Aorta (tissue), 5 donors: ENCODE results near the gene MAD1L1. TPM values are rescaled to one million over a fixed set of nuclear protein-coding genes. Genes with fewer than 3 reads are reported as not detected.

Experiments used
- ATAC-seq: fragments of 200-7000 bp; cut with Tn5 transposase; one replicate; pipeline ENCODE4 v1.9.1; 2022; ENCODE audit warnings: moderate library complexity; ENCODE audit not compliant: low FRiP score
- DNase-seq, 2 donors: peaks; one replicate each; pipeline ENCODE4 v3.0.0-alpha.2; 2020
- H3K27ac ChIP-seq, 2 donors: one replicate each; pipeline ENCODE4 v1.5.1; 2013; ENCODE audit warnings: low read length in 2 of 2, mild to moderate bottlenecking in 2 of 2, moderate library complexity in 2 of 2, control low read depth in 1 of 2, inconsistent platforms in 1 of 2, low read depth in 1 of 2
- H3K27me3 ChIP-seq, 2 donors: one replicate each; pipeline ENCODE4 v1.6.1; 2013; ENCODE audit warnings: control low read depth in 1 of 2, low read length in 1 of 2, mild to moderate bottlenecking in 1 of 2, moderate library complexity in 1 of 2; ENCODE audit not compliant: insufficient read depth in 2 of 2, control insufficient read depth in 1 of 2
- H3K36me3 ChIP-seq, 2 donors: one replicate each; pipeline ENCODE4 v1.6.1; 2013; ENCODE audit warnings: control low read depth in 1 of 2, low read length in 1 of 2, mild to moderate bottlenecking in 1 of 2; ENCODE audit not compliant: insufficient read depth in 2 of 2, control insufficient read depth in 1 of 2
- H3K4me1 ChIP-seq, 2 donors: one replicate each; pipeline ENCODE4 v1.6.1; 2013; ENCODE audit warnings: low read length in 2 of 2, control low read depth in 1 of 2, mild to moderate bottlenecking in 1 of 2, moderate library complexity in 1 of 2; ENCODE audit not compliant: insufficient read depth in 2 of 2, control insufficient read depth in 1 of 2
- H3K4me3 ChIP-seq, 2 donors: one replicate each; pipeline ENCODE4 v1.5.1; 2013; ENCODE audit warnings: low read length in 2 of 2, control low read depth in 1 of 2, mild to moderate bottlenecking in 1 of 2
- H3K9me3 ChIP-seq: one replicate; pipeline ENCODE4 v1.6.1; 2013; ENCODE audit warnings: mild to moderate bottlenecking, low read length; ENCODE audit not compliant: control insufficient read depth
- WGBS, 2 donors: extraction: QIAGEN DNeasy Blood & Tissue Kit; methylation state at CpG; one replicate each; pipeline ENCODE4 v1.1.7; 2013; 5-methylcytosine and 5-hydroxymethylcytosine counted together
- intact Hi-C, 2 donors: fragments of 100-400 bp; cut with DNase I; formaldehyde crosslinking; loops; one replicate each; pipeline versions ENCODE4 v1.14.2 to v1.15.0; 2022
- polyA plus RNA-seq, 2 donors: library from polyadenylated mRNA; stranded (reverse); fragments of 200-250 nt; gene quantifications; one replicate each; pipeline ENCODE4 v1.2.3, GENCODE V29; 2013
- total RNA-seq, 2 donors: library from RNA; stranded (reverse); fragmentation: NEBNext Ultra II Directional; extraction: Animal tissue kit (Norgen Biotek cat#: 25700); gene quantifications; one replicate each; pipeline ENCODE4 v1.2.1, GENCODE V29; 2021
- donor health status: healthy with polysubstance abuse.
- donor health status: Bipolar disorder and iron deficiency.
- donor health status: DM: no; HTN: no; CAD: no.
- donor health status: DM: no; HTN: no; CAD: no.
- donor health status: DM: yes; HTN: yes; CAD: no.

MAD1L1 gene
- total and polyA plus RNA-seq, 4 donors, result 14.8 to 35.8 (median 20.2) TPM

- intact Hi-C loops, result loop anchor here in 1 of 2 donors (5.0 kb wide), 1 partner anchor 54 kb away; no protein-coding TSS in a partner anchor
- DNase-seq, result no peak
- H3K4me1 ChIP-seq, result no peaks in the 10 kb centered on the region
- no peak overlapping the region for H3K27ac ChIP-seq
- no peak overlapping the region for H3K4me3 ChIP-seq
- WGBS, 2 donors, result 96 to 97% methylated on average over 37 to 39 of the region's 39 CpGs
- ATAC-seq, result no peak
- no peaks in the 10 kb centered on the region for H3K9me3 ChIP-seq
- no peaks in the 10 kb centered on the region for H3K36me3 ChIP-seq
- no peaks in the 10 kb centered on the region for H3K27me3 ChIP-seq
These were observed 129.5 kb downstream of the MAD1L1 start for GRCh38 chr7:2103071-2103898.

DNA sequence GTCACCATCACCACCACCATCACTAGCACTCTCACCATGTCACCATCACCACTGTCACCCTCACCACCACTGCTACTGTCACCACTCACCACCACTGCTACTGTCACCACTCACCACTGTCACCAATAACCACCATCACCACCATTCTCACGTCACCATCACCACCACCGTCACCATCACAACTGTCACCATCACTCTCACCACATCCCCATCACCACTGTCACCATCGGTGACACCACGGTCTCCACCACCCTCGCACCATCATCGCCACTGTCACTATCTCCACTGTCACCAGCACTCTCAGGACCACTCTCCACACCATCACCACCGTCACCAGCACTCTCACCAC is 130.4 kb downstream of the MAD1L1 start:
- ATAC-seq (no peak), DNase-seq (no peak)
- Histone ChIP-seq H3K27ac (no peak overlapping the region), H3K4me1 (no peaks in the 10 kb centered on the region), H3K4me3 (no peak overlapping the region), H3K36me3 (no peaks in the 10 kb centered on the region), H3K27me3 (no peaks in the 10 kb centered on the region), H3K9me3 (no peaks in the 10 kb centered on the region)
- intact Hi-C loops, result loop anchor here in 1 of 2 donors (5.0 kb wide), 1 partner anchor 55 kb away; no protein-coding TSS in a partner anchor
- 96 to 98% methylated on average over 7 of the region's 7 CpGs for WGBS, 2 donors

DNA sequence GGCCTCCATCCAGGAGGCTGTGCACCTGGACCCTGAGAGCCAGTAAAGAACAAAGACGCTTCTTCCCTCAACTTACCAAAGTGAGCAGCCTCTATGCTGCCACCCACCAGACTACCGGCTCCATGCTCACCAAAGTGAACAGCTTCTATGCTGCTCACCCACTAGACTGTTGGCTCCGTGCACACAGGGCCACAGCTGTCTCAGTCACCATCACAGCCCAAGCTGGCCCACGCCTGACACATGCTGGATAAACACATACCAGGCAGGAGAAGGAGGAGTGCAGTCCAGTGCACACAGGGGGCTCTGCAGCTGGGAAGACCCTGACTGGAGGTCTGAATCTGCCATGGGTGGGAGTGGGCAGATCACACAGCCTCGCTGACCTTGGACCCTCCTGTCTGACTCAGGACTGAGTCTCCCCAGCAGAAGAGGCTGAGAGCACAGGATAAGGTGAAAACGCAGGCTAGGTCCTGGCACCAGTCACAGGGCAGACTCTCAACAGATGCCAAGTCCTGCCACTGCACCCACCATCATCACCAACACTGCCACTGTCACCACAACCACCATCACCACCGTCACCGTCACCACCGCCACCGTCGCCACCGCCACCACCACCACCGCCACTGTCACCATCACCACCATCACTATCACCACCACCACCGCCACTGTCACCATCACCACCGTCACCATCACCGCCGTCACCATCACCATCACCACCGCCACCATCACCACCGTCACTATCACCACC is 130.9 kb downstream of the MAD1L1 start:
- no peak overlapping the region for H3K4me3 ChIP-seq
- WGBS, 2 donors, result 95 to 96% methylated on average over 12 to 19 of the region's 19 CpGs
- H3K36me3 ChIP-seq, result no peaks in the 10 kb centered on the region
- intact Hi-C loops, result loop anchor here in 1 of 2 donors (5.0 kb wide), 1 partner anchor 55 kb away; no protein-coding TSS in a partner anchor
- no peak overlapping the region for H3K27ac ChIP-seq
- ATAC-seq, result no peak
- H3K9me3 ChIP-seq, result no peaks in the 10 kb centered on the region
- no peak for DNase-seq
- H3K27me3 ChIP-seq, result no peaks in the 10 kb centered on the region
- H3K4me1 ChIP-seq, result no peaks in the 10 kb centered on the region

DNA sequence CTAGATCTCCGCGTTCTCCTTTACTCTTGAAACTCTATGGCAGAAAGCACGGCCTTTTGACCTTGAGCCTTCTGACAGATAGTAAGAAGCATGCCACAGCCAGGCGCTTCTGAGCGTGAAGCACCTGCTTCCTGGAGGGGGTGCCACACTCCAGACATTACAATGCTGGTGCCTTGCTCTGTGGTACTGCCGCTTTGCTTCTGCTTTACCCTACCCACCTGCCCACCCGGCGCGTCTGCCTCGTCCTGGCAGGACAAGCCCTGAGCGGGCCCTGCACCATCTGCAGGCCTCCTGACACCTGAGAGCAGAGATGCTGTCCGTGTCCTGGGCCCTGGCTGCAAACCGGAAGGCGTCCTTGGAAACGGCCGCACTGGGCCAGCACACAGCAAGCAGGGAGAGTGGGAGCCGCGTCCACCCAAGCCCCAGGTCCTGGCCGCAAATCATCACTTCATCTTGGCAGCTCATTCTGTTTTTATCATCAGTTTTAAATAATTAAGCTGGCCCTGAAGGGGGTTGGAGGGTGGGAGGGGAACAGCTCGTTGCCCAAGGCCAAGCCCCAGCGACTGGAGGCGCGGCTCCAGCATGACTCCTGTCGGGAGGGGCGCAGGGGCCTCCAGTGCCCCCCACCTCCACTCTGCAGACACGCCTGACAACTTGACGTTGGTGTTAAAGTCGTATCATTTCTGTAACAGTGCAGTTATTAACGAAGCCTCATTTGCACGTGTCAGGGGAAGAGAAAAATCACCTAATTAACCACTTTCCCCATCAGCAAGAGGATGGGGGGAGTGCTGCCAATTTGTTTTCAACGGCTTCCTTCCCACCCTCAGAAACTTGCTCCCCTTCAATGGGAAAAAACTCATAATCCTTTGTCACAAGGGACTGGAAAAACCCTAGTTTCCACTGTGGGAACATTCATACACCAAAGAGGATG is 132.2 kb downstream of the MAD1L1 start:
- WGBS, 2 donors, result 93 to 94% methylated on average over 31 of the region's 31 CpGs
- no peak overlapping the region for H3K4me3 ChIP-seq
- H3K36me3 ChIP-seq, result no peaks in the 10 kb centered on the region
- no peaks in the 10 kb centered on the region for H3K4me1 ChIP-seq
- no peak overlapping the region for H3K27ac ChIP-seq
- no peaks in the 10 kb centered on the region for H3K27me3 ChIP-seq
- no peaks in the 10 kb centered on the region for H3K9me3 ChIP-seq
- ATAC-seq (no peak), DNase-seq (no peak)
- intact Hi-C loops, result loop anchor here in 1 of 2 donors (5.0 kb wide), 1 partner anchor 57 kb away; no protein-coding TSS in a partner anchor

DNA sequence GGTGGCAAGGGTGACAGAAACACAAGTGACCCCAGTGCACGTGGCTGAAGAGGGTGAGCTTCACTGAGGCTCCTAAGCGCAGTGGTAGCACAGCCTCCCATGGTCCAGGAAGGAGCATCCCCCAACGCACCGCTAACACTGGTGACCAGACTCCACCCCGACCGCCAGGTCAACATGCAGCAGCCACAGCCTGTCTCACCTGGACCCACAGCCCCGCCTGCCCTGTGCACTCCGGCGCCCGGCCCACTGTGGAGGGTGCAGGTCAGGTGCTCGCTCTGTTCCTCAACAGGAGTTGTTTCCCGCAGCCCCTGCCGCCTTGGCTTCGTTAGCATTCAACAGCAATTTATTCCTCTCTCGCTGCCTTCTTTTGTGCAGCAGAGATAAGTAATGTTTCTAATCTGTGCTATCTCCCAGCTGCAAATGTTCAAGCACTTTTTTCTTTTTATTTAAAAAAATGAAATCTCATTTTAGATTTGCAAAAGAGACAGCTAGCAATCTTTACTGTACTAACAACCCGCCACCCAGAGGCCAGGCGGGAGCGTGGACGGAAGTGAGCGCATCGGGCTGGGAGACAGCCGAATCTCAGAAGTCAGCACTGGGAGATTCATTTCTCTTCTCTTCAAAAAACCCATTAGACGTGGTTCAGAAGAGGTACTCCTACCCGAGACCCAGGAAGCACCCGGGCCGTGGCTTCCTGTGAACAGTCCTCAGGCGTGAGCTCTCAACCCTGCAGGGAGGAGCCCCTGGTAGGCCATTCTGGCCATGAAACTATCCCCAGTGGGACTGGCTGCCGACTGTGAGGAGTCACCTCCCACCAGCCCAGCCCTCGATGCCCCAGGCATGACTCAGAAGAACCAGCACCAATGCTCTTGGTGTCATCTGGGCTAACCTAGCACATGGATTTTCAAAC is 133.4 kb downstream of the MAD1L1 start:
- Histone ChIP-seq H3K27ac (no peak overlapping the region), H3K4me3 (no peak overlapping the region), H3K27me3 (no peaks in the 10 kb centered on the region), H3K36me3 (no peaks in the 10 kb centered on the region), H3K9me3 (no peaks in the 10 kb centered on the region), H3K4me1 (no peaks in the 10 kb centered on the region)
- WGBS, 2 donors, result 90 to 92% methylated on average over 29 of the region's 29 CpGs
- intact Hi-C loops, result no loop called here
- ATAC-seq (no peak), DNase-seq (no peak)

GRCh38 chr7:2098496-2098895 is 134.2 kb downstream of the MAD1L1 start:
- Histone ChIP-seq H3K27ac (no peak overlapping the region), H3K4me1 (no peaks in the 10 kb centered on the region), H3K27me3 (no peaks in the 10 kb centered on the region), H3K36me3 (no peaks in the 10 kb centered on the region), H3K4me3 (no peak overlapping the region), H3K9me3 (no peaks in the 10 kb centered on the region)
- DNase-seq (no peak), ATAC-seq (no peak)
- intact Hi-C loops, result no loop called here
- 89 to 95% methylated on average over 16 of the region's 16 CpGs for WGBS, 2 donors

- 96% methylated on average over 18 of the region's 18 CpGs for WGBS, 2 donors
- H3K4me3 ChIP-seq, result no peak overlapping the region
- intact Hi-C loops, result no loop called here
- no peak overlapping the region for H3K27ac ChIP-seq
- H3K9me3 ChIP-seq, result no peaks in the 10 kb centered on the region
- no peak for DNase-seq
- no peaks in the 10 kb centered on the region for H3K27me3 ChIP-seq
- no peaks in the 10 kb centered on the region for H3K36me3 ChIP-seq
- no peaks in the 10 kb centered on the region for H3K4me1 ChIP-seq
- ATAC-seq, result no peak
These were observed 134.7 kb downstream of the MAD1L1 start for GRCh38 chr7:2098056-2098455.
